ENCODE data around the gene PCGF1. TPM values are rescaled to one million over a fixed set of nuclear protein-coding genes. Genes with fewer than 3 reads are reported as not detected.

PCGF1 gene
- total RNA-seq, 1 donor from 2014 or later: 8.1 TPM

DNA sequence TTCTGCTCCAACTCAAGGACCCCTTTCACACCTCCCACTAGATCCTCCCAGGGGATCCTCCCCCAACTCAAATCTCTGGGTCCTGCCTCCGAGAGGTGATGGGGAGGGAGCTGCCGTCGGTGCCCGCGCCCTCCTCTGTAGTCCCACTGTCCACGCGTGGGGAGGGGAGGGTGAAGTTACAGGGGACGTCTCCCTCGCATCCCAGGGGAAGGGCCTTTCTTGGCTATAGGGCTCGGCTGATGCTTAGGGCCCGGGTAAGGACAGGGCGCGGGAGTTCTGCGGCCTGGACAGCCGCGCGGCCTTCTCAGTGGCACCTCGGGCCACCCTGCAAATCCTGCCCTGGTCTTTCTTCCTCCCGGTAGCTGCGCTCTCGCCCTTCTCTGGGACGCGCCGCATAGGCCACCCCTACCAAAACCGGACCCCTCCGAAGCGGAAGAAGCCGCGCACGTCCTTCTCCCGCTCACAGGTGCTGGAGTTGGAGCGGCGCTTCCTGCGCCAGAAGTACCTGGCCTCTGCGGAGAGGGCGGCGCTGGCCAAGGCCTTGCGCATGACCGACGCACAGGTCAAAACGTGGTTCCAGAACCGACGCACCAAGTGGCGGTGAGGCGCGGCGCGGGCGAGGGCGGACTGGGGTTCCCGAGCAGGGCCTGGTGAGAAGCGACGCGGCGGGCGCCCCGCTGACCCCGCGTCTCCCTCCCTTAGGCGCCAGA lies 7.9 kb upstream of the PCGF1 start:
- DNase-seq: no peak

- no peak for DNase-seq
Observed at GRCh38 chr2:74514368-74515270, 7.1 kb upstream of the PCGF1 start, which contains the start of gene TLX2. Gene TLX2, plus strand, starts transcription at chr2:74514450. Its CDS starts 357 bp downstream, at chr2:74514807.

GRCh38 chr2:74513605-74514367 lies 6.3 kb upstream of the PCGF1 start:
- no peak for DNase-seq

DNA sequence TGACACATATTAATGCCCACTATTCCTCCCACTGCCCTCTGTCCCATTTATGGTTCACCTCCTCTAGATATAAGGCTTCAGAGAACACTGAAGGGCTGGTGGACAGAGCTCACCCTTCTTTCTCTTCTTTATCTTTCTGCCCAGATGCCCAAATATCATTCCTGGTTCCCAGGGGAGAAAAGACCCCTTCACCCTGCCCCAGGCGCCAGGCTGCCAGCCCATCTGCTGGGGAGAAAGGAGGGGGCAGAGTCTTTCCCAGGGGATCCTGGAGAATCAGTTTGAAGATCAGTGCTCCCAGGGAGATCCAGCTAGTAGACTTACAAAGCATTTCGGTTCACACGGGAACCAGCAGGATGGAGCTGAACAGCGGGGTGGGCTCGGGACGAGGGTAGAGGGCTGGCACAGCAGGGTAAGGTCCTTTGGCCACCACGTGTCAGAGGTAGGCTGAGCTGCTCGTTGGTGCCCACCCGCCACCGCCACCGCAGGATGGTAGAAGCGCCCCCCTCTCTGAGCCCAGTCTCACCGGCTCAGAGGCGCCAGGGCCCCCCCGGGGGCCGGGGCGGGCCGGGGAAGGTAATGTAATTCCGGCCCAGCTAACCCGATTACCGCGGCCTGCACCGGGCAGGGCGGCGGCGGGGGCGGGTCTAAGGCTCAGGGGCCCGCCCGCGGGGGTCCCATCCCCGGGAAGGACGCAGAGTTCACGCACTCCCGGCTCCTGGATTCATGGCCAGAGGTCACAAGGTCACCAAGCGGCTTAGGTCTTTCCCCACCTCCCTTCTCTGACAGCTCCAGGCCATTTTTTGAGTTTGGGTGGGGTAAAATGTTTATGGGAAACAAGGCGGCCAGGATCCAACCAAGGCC lies 5.5 kb upstream of the PCGF1 start:
- DNase-seq: no peak

- DNase-seq: no peak
Observed at GRCh38 chr2:74511104-74511989, 3.9 kb upstream of the PCGF1 start.

- DNase-seq: no peak
Observed at GRCh38 chr2:74510272-74510671, 2.8 kb upstream of the PCGF1 start.

GRCh38 chr2:74507926-74508520 lies 528 bp upstream of the PCGF1 start:
- DNase-seq: peak; percentile 80

DNA sequence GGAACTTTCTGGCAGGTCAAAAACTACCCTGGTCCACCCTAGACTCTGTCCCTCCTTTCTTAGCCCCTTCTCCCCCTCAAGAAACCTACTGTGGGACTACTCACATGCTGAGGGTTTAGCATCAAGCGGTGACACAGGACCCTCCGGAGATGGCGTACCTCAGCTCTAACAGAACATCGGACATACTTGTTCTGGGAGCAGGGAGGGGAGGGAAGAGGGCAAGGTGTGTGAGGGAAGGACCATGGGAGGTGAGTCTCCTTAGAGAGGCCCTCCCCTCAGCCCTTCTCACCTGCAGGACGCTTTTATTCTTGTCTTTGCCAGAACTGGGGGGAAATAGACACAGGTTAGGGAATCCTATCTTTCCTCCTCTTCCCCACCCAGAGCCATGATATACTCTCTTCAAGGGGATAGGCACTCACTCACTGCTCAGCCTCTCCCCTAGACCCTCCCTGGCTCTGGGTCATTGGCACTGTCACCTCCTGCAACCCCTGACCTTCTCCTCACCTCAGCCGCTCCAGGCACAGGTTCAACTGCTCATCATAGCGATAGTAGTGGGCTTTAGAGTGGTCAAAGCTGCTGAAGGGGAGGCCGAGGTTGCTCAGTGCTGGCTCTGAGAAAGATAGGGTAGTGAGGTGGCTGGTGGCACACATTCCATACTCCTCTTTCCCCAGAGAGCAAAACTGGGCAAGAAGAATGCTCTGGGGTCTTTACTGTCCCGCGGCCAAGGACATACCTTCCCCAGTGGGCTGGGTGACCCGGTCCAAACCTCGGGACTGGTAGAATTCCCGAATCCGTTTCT lies 1.8 kb downstream of the PCGF1 start:
- no peak for DNase-seq

DNA sequence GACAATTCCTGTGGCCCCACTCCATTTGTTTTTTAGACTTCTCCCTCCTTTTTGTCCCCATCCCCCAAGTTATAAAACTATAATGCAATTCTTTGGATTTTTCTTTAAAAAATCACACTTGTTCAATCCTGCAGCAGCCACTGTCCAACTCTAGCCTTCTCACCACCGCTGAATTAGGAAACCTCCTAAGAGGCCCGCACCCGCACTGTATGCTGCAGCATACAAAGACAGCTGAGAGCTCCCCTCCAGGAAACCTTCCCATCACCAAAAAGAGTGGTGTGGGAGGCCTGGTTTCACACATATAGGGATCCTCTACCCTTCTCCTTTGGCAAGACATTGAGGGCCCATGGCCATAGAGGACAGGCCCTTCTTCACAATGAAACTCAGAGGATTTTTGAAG lies 2.9 kb downstream of the PCGF1 start:
- no peak for DNase-seq

GRCh38 chr2:74503506-74504475 lies 3.7 kb downstream of the PCGF1 start:
- no peak for DNase-seq

GRCh38 chr2:74502720-74503505 lies 4.6 kb downstream of the PCGF1 start:
- DNase-seq: peak; percentile 21

- DNase-seq: no peak
Observed at GRCh38 chr2:74502147-74502719, 5.3 kb downstream of the PCGF1 start.

GRCh38 chr2:74501335-74502071 lies 6.0 kb downstream of the PCGF1 start:
- DNase-seq: no peak

DNA sequence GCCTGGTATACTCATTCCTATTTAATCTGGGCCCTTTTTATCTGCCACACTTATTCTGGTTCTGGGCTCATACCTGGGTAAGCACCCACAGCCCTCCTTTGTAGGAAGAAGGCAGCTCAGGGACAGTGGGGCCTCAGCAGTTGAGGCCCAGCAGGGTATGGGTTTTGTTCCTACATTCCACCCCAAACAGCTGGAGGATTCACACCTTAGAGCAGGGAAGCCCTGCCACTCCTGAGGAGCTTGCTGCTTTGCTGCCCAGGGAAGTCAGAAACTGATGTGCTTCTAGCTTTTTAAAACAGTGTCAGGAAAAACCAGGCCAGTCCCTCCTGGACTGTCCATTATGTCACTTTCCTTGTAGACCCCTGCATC lies 6.9 kb downstream of the PCGF1 start:
- DNase-seq: no peak

DNA sequence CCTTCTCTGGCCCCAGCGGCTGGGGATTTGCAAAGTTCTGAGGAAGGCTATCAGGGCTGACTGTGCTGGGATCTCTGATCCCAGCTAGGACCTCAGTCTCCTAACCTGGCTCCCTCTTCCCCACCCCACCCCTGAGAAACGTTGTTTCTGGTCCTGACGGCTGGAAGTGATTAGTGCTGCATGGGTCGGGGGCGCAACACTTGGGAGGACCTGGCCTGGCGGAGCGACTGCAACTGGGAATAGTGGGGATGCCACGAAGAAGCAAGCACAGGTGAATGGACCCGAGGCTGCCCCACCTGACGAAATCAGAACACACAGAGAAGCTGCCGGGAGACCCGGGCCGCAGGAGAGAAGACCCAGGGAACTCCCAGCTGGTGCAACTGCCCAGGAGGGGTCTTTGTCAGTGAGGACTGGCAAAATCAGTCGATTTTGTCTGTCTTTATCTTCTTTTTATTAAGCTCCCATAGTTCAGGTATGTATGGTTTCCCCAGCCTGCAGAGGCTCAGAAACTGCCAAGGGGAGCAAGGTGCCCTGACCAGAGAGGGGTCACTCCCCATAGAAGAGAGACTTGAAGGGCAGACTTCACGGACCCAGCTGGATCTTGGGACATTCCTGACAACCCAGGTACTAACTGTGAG lies 7.4 kb downstream of the PCGF1 start:
- no peak for DNase-seq
